Activated CD4-positive, alpha-beta T cell treated with anti-CD3 and anti-CD28 coated beads, Interleukin-2, amount 50 U/mL, for 48 hours (primary cell): ENCODE results near the gene CES4A.
A peak's percentile ranks its signal among the peaks of the same experiment; 100 is the strongest.
"Not testable (repeated sequence)": the region's sequence is repeated elsewhere in the genome, so short reads cannot be mapped to it uniquely, and the experiment has no call there.

Experiments
- DNase-seq, 2 experiments: peaks; one replicate each; pipeline ENCODE4 v3.0.0-alpha.2; 2020

Gene CES4A

GRCh38 chr16:67024384-67025209 is 36.2 kb downstream of the CES4A start:
- peak in 1 of 2 experiments; percentile 1 for DNase-seq

- DNase-seq, result peak in 1 of 2 experiments; percentile 2
Measured at GRCh38 chr16:67025210-67025550, 36.8 kb downstream of the CES4A start.

GRCh38 chr16:67026570-67026969 is 38.2 kb downstream of the CES4A start:
- peak in 1 of 2 experiments; percentile 2 for DNase-seq

GRCh38 chr16:67027046-67027445 is 38.7 kb downstream of the CES4A start:
- peak in 1 of 2 experiments; percentile 2 for DNase-seq

- DNase-seq, result peak in 1 of 2 experiments; percentile 2
Measured at GRCh38 chr16:67028167-67028695, 39.8 kb downstream of the CES4A start.

- peak; percentile 89 to 91 for DNase-seq
Measured at GRCh38 chr16:67028696-67029253, 40.4 kb downstream of the CES4A start, which contains the start of gene CBFB. TSS of gene CBFB (plus strand) at chr16:67029149. CDS start at chr16:67029408, 259 bp downstream.

- DNase-seq, result peak; percentile 65 to 74
Measured at GRCh38 chr16:67029254-67030096, 41.1 kb downstream of the CES4A start.

GRCh38 chr16:67030221-67030962 is 42.0 kb downstream of the CES4A start:
- no peak for DNase-seq

- no peak for DNase-seq
Measured at GRCh38 chr16:67034487-67034886, 46.1 kb downstream of the CES4A start.

GRCh38 chr16:67035364-67035763 is 47.0 kb downstream of the CES4A start:
- DNase-seq, result no peak

GRCh38 chr16:67036323-67036741 is 47.9 kb downstream of the CES4A start:
- no peak for DNase-seq

- DNase-seq, result no peak
Measured at GRCh38 chr16:67039260-67040020, 51.1 kb downstream of the CES4A start.

GRCh38 chr16:67040166-67040565 is 51.8 kb downstream of the CES4A start:
- DNase-seq, result no peak

GRCh38 chr16:67040906-67041305 is 52.5 kb downstream of the CES4A start:
- DNase-seq, result no peak

- DNase-seq, result not testable (repeated sequence)
Measured at GRCh38 chr16:67041520-67041919, 53.1 kb downstream of the CES4A start.

GRCh38 chr16:67043420-67043819 is 55.0 kb downstream of the CES4A start:
- DNase-seq, result no peak

- no peak for DNase-seq
Measured at GRCh38 chr16:67050796-67051195, 62.4 kb downstream of the CES4A start.

GRCh38 chr16:67052399-67052798 is 64.0 kb downstream of the CES4A start:
- no peak for DNase-seq

- no peak for DNase-seq
Measured at GRCh38 chr16:67053767-67054334, 65.5 kb downstream of the CES4A start.

- no peak for DNase-seq
Measured at GRCh38 chr16:67054901-67055300, 66.5 kb downstream of the CES4A start.
